Coronary artery (tissue), 2 donors: Measurements from ENCODE around the gene LDLRAD1.

Source experiments
- DNase-seq: peaks from one replicate; pipeline ENCODE4 v3.0.0-alpha.2; 2017; ENCODE audit warnings: low spot score
- H3K27ac ChIP-seq, 2 donors: fragments of 200-600 bp; sonication (generic); one replicate each; pipeline ENCODE4 v1.5.1; 2016 to 2019
- H3K4me3 ChIP-seq: fragments of 200-600 bp; sonication (generic); 2 replicates; pipeline ENCODE4 v1.5.1; 2016; ENCODE audit warnings: mild to moderate bottlenecking, moderate library complexity
- CTCF ChIP-seq: fragments of 200-600 bp; sonication (generic); IDR thresholded peaks from one replicate; pipeline ENCODE4 v1.5.1; 2019; ENCODE audit warnings: antibody characterized with exemption

Gene LDLRAD1

GRCh38 chr1:54014009-54014629 is 3.9 kb downstream of the LDLRAD1 start:
- TF ChIP-seq CTCF: no peak
- H3K4me3 ChIP-seq: no peak overlapping the region
- no peak for DNase-seq

GRCh38 chr1:54013393-54014008 is 4.5 kb downstream of the LDLRAD1 start:
- DNase-seq: no peak
- H3K4me3 ChIP-seq: no peak overlapping the region
- H3K27ac ChIP-seq: no peak overlapping the region
- no peak for TF ChIP-seq CTCF

More at GRCh38 chr1:54014009-54014629, 3.9 kb downstream of the LDLRAD1 start:
- H3K27ac ChIP-seq: no peak overlapping the region

- DNase-seq: no peak
- TF ChIP-seq CTCF: no peak
- H3K4me3 ChIP-seq: no peak overlapping the region
- no peak overlapping the region for H3K27ac ChIP-seq
Measured at GRCh38 chr1:54012863-54013262, 5.1 kb downstream of the LDLRAD1 start.

GRCh38 chr1:54012008-54012325 is 6.0 kb downstream of the LDLRAD1 start:
- Histone ChIP-seq H3K4me3 (no peak overlapping the region), H3K27ac (no peak overlapping the region)
- DNase-seq: no peak
- TF ChIP-seq CTCF: no peak

- Histone ChIP-seq H3K27ac (no peak overlapping the region), H3K4me3 (no peak overlapping the region)
- no peak for TF ChIP-seq CTCF
- DNase-seq: no peak
Measured at GRCh38 chr1:54011316-54012007, 6.5 kb downstream of the LDLRAD1 start.

GRCh38 chr1:54010415-54011117 is 7.4 kb downstream of the LDLRAD1 start:
- Histone ChIP-seq H3K27ac (no peak overlapping the region), H3K4me3 (no peak overlapping the region)
- no peak for DNase-seq
- no peak for TF ChIP-seq CTCF
